IPS-NIHi11 (cell line): Measurements from ENCODE around the gene CDKL2.
A peak's percentile ranks its signal among the peaks of the same experiment; 100 is the strongest.

Experiments used
- DNase-seq: peaks from one replicate; pipeline ENCODE4 v3.0.0; 2012; ENCODE audit warnings: mixed read lengths, low spot score

CDKL2 gene

DNA sequence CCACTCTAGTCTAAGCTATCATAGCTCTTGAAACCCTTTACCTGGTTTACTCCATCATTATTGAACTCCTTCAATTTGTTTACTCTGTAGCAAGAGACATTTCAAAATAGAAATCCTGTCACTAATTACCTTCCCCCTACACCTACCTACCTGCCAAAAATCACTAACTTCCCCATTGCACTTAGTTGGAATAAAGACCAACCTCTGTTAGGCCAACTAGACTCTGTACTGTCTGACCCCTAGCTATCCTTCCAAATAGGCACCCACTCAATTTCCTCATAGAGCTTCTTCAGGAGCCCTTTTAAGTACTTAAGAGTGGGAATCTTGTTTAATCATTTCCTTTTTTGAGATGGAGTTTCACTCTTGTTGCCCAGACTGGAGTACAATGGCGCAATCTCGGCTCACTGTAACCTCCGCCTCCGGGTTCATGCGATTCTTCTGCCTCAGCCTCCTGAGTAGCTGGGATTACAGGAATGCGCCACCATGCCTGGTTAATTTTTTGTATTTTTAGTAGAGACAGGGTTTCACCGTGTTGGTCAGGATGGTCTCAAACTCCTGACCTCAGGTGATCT is 8.9 kb upstream of the CDKL2 start:
- no peak for DNase-seq

DNA sequence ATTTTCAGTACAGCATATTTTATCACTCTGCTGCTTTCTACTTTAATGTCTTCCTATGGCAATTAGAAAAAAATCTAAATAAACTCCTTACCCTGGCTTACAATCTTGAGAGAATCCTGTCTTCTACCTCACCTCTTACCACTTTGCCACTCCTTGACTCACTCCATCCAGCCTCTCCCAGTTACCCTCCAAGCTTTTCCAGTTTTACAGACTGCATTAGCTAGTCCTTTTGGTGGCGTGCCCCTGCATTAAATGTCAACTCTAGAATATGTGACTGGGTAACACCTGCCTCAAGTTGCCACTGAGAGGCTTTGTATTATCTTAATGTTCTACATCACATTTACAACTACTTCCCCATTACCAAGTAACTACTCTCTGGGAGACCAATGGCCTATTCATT is 7.5 kb upstream of the CDKL2 start:
- no peak for DNase-seq

DNA sequence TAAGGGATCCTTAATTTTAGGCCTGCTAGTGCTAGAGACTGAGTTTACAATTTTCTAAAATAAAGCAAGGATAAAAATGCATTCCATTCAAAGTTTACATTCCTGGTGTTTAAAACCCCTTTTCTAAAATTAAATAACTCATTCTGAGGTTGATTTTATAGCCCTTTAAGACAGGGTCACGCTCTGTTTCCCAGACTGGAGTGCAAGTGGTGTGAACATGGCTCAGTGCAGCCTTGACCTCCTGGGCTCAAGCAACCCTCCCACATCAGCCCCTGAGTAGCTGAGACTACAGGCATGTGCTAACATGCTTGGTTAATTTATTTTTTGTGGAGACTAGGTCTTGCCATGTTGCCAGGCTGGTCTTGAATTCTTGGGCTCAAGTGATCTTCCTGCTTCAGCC is 6.8 kb upstream of the CDKL2 start:
- no peak for DNase-seq

DNA sequence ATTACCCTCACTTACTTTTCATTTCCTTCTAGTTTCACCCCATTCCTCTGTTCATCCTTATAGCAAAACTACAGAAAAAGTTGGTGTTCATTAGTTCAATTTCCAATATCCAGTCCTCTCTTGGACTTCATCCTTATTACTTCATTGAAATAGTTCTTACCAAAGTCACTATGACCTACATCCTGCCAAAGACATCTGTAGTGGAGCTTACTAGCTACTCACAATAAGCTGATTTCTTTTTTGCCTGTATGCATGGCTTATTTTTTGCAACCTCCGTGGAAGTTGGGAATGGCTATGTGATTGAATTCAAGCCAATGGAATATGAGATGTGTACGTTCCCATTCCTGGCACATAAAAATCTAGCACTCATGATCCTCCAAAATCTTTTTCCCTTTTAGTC is 4.6 kb upstream of the CDKL2 start:
- no peak for DNase-seq

DNA sequence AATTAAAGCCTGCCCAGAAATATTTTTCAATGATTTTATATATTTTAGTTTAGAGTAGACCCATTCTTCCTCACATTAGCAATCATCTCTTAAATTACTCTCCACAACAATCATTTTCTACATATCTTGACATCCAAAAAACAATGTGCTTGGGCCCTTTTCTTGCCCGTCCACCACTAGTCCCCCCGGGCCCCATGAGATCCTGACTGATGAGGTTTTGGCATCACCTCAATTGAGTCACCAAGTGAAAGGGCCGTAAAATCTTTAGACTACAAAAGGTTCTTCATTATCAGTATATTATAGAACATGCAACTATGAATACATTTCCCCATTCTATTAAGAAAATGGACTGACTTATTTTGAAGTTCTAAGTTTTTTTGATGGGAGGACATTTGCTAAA is 4.0 kb upstream of the CDKL2 start:
- no peak for DNase-seq

DNA sequence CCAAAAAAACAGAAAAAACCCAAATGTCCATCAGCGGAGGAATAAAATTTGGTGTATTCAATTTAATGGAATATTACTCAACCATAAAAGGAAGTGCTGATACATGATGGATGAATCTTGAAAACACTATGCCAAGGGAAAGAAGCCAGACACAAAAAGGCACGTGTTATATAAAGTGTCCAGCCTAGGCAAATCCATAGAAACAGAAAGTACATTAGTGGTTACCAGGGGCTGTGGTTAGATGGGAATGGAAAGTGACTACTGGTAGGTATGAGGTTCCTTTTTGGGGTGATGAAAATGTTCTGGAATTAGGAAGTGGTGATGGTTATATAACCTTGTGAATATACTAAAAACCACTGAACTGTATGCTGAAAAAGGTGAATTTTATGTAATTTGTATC is 3.5 kb upstream of the CDKL2 start:
- no peak for DNase-seq

DNA sequence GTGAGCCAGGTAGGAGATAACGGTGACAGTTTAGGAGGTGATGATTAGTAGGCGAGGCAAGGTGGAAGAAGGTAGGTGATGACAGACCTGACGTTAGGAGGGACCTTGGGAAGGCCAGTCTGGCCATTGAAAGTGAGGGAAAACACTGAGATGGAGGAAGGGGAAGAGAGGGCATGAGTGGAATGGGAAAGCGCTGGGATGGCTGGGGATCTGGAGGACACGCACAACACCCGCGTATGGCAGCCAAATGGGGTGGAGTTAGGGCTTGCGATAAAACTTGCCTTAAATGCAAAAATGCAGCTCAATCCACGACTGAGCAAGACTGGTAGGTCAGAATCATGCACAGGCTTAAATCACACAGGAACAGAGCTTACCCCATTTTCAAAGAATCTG is 605 bp upstream of the CDKL2 start:
- DNase-seq = peak; percentile 7

DNA sequence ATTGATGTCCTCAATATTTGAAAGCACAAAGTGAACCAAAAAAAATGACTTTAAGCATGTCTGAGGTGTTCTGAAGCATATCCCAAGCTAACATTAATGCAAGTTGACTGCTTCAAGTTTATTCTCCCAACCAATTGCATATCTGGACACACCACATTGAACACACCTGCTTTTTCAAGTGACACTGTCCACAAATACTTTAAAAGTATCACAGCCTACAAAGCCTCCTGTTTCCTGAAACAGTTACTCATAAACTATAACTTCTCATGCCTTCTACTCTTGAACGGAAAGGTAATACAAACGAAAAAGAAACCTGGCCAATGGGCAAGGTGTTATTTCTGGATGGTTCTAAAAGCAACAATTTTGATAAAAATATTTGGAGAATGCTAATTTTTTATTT is 1.1 kb downstream of the CDKL2 start:
- no peak for DNase-seq

DNA sequence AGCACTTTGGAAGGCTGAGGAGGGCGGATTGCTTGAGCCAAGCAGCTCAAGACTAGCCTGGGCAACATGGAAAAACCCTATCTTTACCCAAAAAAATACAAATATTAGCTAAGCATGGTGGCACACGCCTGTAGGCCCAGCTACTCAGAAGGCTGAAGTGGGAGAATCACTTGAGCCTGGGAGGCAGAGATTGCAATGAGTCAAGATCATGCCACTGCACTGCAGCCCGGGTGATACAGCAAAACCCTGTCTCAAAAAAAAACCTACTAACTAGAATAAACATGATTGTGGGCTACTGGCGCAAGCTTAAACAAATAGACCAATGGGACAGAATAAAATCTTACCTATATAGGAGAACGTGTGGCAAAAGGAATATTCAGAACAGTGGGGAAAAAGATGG is 7.3 kb downstream of the CDKL2 start:
- DNase-seq = no peak

DNA sequence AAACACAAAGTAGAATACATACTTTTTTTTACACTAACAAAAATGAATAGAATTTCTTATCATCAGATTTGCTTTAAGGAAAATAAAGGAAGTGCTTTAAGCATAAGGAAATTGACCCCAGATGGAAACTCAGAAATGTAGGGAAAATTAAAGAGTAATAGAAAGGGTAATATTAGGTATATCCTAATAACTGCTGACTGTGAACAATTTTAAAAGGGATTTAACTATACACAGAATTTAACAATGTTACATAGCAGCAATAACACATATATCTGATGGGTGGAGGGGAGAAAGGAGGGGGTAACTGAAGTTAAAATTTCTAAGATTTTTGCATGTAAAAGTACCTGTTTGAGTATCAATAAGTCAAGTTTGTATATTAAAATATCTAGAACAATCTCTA is 8.6 kb downstream of the CDKL2 start:
- no peak for DNase-seq

DNA sequence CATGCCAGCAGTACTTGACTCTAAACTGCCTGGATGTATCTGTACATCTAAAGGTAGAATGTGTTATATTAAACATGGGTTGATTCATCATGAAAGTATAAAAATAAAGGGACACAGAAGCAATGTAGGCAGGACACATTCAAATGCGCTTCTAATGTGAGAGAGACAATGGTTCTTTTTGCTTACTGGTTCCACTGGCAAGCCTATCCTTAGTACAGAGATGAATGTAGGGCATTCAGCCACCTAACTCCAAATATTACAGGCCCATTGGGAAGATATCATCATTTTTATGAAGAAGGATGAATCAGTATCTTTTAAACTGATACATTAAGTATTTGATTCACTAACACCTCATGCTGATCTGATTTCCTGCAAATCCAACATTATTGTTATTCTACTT is 18.0 kb downstream of the CDKL2 start:
- DNase-seq = no peak

DNA sequence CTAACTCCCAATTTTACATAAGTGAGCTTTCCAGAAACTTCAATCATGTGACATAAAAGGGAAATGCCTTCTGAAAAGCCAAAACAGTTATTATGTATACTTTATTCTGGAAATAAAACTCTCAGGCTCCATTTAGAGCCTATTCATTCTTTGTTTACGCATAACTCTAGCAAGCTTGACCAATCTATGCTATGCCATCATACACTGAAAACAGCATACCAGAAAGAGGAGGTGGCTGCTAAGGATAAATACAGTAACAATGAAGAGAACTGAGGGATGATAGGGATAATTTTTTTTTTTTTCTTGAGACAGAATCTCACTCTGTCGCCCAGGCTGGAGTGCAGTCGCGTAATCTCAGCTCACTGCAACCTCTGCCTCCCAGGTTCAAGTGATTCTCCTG is 24.4 kb downstream of the CDKL2 start:
- DNase-seq = no peak

DNA sequence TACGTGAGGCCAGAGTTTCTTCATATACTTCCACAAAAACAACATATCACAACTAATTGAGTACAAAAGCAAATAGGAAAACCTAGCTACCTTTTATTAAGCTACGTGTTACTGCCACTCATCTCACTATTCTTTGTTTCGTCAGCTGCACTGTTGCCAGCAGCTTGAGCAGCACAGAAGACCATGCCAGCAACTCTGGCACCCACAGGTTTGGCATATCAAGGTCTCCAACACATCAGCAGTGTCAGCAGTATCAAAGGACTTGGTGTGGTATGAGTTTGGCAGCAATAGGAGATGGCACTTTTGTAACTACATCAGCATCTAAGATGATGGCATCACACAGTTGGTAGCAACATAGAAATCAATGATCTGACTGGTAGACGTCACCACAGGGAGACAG is 30.7 kb downstream of the CDKL2 start:
- no peak for DNase-seq

DNA sequence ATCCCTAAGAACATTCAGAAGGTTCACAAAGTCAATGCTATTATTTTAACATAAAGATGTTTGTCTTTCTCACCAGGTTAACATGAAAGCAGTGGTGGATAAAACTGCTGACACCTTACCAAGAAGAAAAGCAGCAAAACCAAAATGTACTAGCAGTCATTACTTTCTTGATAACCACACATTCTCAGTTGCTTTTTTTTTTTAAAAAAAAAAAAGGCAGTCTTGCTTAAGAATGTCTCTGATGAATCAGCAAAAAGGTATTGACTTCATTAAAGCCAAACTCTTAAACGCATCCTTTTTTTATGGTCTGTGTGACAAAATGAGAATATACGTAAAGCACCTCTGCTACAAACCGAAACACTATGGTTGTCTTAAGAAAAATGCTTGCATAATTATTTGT is 31.9 kb downstream of the CDKL2 start:
- DNase-seq = no peak

DNA sequence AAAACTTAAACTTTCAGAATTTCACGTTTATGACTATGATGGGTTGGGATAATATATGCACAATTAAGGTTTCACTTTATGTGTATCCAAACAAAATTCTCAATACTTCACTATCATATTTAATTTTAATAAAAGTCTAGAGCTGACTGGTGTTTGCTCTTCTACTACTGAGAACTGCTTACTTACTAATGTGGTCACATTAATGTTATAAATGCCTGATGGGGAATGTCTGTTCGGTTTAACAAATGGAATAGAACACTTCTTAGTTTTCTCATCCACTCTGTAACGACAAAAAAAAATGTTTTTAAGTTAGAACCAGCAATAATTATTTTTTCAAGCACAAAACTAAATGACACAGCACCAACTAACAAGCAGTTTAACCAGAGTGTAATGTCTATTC is 34.3 kb downstream of the CDKL2 start:
- DNase-seq = no peak

DNA sequence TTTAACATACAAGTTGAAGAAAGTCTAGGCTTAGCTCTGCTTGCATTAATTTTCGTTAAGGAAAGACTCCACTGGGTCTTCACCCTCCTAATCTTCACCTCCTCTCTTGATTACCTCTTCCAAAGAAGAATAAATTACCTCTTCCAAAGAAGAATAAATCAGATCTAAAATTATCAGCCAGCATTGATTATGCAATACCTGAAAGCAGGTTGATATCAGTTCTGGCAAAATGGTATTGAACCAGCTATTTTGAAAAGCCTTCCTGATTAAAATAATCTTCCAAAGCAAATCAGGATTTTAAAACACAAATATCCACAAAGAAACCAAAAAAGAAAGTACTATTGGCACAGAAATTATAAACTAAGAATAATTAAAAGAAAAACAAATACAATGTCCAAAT is 36.9 kb downstream of the CDKL2 start:
- DNase-seq = no peak

DNA sequence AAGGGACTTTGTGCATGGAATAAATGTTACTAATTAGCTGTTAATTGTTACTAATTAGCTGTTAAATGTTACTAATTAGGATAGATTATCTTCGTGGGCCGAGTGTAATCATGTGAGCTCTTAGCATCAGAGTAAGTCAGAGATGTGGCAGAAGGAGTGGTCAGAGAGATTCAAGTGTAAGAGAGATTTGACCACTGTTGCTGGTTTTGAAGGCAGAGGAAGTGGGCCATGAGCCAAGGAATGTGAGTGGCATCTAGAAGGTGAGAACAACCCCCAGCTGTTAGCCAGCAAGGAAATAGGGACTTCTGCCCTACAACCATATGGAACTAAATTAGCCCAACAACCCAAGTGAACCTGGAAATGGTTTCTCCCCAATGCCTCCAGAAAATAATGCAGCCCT is 46.3 kb downstream of the CDKL2 start:
- DNase-seq = no peak

DNA sequence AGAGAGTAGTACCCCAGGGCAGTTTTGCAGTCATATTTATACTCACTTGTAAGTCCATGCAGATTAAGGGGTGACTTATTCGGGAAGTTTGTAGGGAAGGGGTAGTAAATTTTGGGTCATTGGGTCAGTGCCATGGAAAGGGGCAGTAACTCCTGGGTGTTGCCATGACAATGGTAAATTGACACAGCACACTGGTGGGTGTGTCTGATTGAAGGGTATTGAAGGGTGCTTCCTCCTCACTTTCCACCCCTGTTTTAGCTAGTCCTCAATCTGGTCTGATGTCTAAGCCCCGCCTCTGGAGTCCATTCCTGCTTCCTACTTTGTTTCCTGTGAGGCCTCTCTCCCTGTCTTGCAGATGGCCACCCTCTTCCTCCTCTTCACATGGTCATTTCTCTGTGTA is 62.6 kb downstream of the CDKL2 start:
- DNase-seq = no peak

DNA sequence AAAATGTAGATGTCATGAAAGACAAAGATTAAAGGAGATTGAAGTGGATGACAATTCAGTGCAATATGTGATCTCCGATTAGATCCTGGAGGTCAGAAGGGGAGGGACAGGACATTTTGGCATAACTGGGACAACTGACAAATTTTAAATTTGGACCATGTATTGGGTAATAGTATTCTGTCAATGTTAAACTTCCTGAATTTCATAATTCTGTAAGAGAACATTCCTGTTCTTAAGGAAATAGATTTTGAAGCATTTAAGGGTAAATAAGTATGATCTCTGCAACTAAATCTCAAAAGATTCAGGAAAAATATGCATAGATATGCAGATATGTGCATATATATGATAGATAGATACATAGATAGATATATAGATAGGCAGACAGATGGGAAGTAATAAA is 63.4 kb downstream of the CDKL2 start:
- no peak for DNase-seq

DNA sequence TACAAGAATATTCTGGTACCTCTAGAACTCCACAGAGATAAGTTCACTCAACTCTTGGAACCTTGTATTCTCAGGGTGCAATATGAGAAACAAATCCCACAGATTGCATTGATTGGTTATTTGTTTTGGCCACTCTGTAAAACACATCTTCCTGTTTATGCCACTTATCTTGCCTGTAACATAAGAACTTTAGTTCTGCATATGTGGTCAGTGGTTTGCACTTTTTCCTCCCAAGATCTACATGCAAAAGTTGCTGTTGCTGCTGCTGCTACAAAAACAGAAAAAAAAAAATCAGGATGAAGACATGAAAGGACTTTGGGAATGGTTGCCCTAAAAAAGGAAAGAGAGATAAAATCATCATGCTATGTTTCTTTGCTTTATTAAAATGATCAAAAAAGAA is 64.8 kb downstream of the CDKL2 start:
- DNase-seq = no peak

DNA sequence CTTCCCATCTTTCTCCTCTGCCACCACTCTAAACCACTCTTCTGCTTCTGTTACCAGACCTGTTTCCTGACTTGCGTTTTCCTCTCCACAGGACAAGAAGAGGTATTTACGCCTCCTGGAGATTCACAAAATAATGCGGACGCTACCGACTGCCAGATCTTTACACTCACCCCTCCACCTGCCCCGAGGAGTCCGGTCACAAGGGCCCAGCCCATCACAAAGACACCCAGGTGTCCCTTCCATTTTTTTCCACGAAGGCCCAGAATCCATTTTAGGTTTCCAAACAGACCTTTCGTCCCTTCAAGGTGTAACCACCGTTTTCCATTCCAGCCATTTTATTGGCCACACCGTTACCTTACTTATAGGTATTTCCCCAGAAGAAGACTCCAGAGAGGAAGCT is 66.3 kb downstream of the CDKL2 start:
- DNase-seq = no peak

DNA sequence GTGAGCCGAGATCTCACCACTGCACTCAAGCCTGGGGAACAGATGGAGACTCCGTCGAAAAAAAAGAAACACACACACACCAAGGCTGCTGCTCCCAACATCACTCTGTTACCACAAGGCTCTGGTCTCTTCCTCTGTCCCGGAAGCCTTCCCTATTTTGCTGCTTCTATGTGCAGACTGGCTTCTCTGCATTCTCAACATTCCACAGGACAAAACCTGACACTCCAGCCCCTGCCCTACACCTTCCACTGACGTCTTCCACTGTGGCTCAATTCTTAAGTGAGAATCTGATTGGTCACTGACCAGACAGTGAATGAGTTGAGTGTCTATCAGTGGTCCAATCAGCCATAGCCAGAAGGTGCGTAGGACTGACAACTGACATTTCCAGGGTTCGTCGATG is 68.5 kb downstream of the CDKL2 start:
- DNase-seq = peak; percentile 65

DNA sequence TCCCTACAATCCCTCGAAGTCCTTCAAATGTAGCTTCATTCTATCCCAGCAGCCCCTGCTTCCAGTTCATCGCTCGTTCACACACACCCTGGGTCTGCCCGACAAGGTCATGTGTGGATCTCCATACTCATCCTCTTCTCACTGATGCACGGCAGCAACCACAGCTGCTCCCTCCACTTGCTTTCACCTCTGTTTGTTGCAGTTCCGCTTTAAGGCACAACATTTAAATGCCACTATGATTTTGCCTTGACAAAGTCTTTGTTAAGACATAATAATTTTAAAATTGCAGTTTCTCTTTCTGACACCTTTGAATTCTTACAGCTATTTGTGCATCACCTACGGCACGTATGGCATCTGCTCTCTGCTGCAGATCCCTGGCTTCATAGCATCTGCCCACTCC is 72.6 kb downstream of the CDKL2 start:
- no peak for DNase-seq

DNA sequence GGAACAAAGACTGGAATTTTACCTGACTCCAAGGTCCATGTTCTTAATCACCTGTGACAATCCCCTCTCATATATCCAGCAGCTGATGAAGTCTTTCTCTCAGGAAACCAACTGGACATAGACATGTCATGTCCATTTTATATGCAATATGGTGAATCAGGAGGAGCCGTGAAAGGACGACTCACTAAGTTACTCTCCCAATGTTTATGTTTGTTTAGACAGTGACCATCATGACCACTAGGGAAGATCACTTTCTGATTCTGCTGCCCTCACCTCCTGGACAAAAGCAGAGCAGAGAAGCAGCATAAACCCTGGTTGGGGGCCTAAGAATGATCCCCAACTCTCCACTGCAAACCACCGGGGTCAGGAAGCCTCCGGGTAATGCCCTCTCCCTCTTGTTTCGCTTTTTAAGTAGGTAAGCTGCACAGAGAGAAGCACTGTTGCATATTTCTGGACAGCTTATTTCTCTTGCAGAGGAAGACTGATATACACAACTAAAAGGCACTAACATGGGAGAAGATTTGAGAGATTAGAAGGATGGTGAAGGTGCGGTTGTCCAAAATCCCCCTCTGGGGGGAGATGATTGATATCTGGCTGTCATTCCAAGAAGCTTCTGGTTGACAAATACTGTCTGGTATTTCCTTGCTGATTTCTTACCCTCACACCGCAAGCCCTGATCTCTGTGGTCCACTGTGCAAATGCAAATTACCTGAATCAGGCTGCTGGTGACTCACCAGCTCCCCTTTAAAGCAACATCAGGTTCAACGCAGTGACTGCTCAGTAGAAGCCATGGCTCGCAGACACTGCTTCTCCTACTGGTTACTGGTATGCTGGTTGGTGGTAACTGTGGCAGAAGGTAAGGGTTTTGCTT is 74.8 kb downstream of the CDKL2 start, which contains the start of gene ODAPH:
Gene ODAPH, plus strand, starts transcription at position 773 of the 871 bp plus-strand sequence. Its CDS starts 17 bp downstream, at position 790.
- peak; percentile 25 for DNase-seq
